Forelimb muscle (tissue), 1 donor: ENCODE measurements around the gene TIA1. TPM values are rescaled to one million over a fixed set of nuclear protein-coding genes. Genes with fewer than 3 reads are reported as not detected.

Source experiments
- DNase-seq: peaks from one replicate; pipeline ENCODE4 v3.0.0-alpha.2; 2013; ENCODE audit warnings: low read depth
- polyA plus RNA-seq: library from polyadenylated mRNA; unstranded; fragments of 120-200 nt; gene quantifications from one replicate; pipeline ENCODE4 v1.2.1, GENCODE V29; 2013; ENCODE audit not compliant: insufficient read length

TIA1 gene
- polyA plus RNA-seq, 1 donor = 176 TPM

DNA sequence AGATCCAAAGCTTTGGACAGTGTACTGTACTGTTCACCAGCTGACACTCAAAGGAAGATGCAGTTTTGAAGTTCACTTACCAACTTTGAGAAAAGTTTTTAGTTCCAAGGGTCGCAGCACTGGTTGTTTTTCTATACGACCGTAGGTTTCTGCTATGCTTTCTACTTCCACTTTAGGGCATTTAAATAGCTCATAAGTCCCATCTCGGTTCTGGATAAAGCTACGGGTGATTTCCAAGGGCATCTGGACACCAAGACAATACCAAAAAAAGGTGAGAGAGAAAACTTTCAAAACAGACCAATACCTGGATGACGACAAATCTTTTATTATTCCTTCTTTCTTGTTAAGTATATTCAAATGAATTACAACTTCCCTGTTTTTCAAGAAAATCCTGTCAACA, 87.9 kb downstream of the TIA1 start:
- DNase-seq = no peak

Other genes with a start within 250 kb of the TIA1 start
- 268 TPM for gene PCBP1, start 161.2 kb downstream of the TIA1 start, polyA plus RNA-seq
- 9.0 TPM for gene C2orf42, start 57.6 kb downstream of the TIA1 start, polyA plus RNA-seq
- gene PCYOX1, start 9.5 kb upstream of the TIA1 start, polyA plus RNA-seq = 28.7 TPM
- 78.3 TPM for gene SNRPG, start 45.1 kb upstream of the TIA1 start, polyA plus RNA-seq
- gene FAM136A, start 53.4 kb upstream of the TIA1 start, polyA plus RNA-seq = 41.8 TPM